CD4-positive, alpha-beta T cell (primary cell): Measurements from ENCODE around the gene LRRC46. TPM values are rescaled to one million over a fixed set of nuclear protein-coding genes. Genes with fewer than 3 reads are reported as not detected.

Source experiments
- ATAC-seq: fragments of 200-7000 bp; cut with Tn5 transposase; one replicate; pipeline ENCODE4 v1.10.0; 2022; ENCODE audit warnings: mild to moderate bottlenecking; ENCODE audit not compliant: poor library complexity
- CTCF ChIA-PET: fragments of 350-600 bp; sonication (Branson Sonifier 250); formaldehyde crosslinking; loops from one replicate; lab custom pipeline; 2021; ENCODE audit warnings: antibody characterized with exemption, inconsistent platforms; lab: Charles Lee
- POLR2A ChIA-PET: fragments of 350-600 bp; sonication (Branson Sonifier 250); formaldehyde crosslinking; loops from one replicate; lab custom pipeline; 2021; ENCODE audit warnings: antibody characterized with exemption, inconsistent platforms; lab: Charles Lee
- DNase-seq, 14 experiments: peaks; one replicate each; pipeline ENCODE4 v3.0.0-alpha.2; 2013 to 2020; ENCODE audit warnings: mixed read lengths in 2 of 14
- H3K27ac ChIP-seq, 2 donors: one replicate each; pipeline versions ENCODE4 v1.5.1 to v1.7.0; 2013; ENCODE audit warnings: low read length in 2 of 2, low read depth in 1 of 2, mild to moderate bottlenecking in 1 of 2
- H3K27me3 ChIP-seq, 2 experiments: 1 replicate in 1 of 2; 2 replicates in 1 of 2; pipeline versions ENCODE4 v1.6.1 to v1.7.0; 2013; ENCODE audit warnings: low read length in 2 of 2, control low read depth in 1 of 2, mild to moderate bottlenecking in 1 of 2, moderate library complexity in 1 of 2; ENCODE audit not compliant: insufficient read depth in 2 of 2, control insufficient read depth in 1 of 2
- H3K36me3 ChIP-seq: one replicate; pipeline ENCODE4 v1.6.1; 2013; ENCODE audit warnings: low read length, control low read depth; ENCODE audit not compliant: insufficient read depth
- H3K4me1 ChIP-seq: one replicate; pipeline ENCODE4 v1.6.1; 2013; ENCODE audit warnings: low read length, control low read depth; ENCODE audit not compliant: insufficient read depth
- H3K4me3 ChIP-seq: one replicate; pipeline ENCODE4 v1.5.1; 2013; ENCODE audit warnings: mild to moderate bottlenecking, low read length, moderate library complexity
- H3K9me3 ChIP-seq, 2 experiments: 1 replicate in 1 of 2; 2 replicates in 1 of 2; pipeline versions ENCODE4 v1.6.1 to v1.7.0; 2013; ENCODE audit warnings: low read length in 2 of 2, mild to moderate bottlenecking in 2 of 2, control low read depth in 1 of 2, moderate library complexity in 1 of 2; ENCODE audit not compliant: control insufficient read depth in 1 of 2, insufficient read depth in 1 of 2
- H3K27ac Mint-ChIP-seq: one replicate; pipeline ENCODE4 v1.8.0; 2020; ENCODE audit warnings: mixed read lengths
- H3K27me3 Mint-ChIP-seq: one replicate; pipeline ENCODE4 v1.8.0; 2021; ENCODE audit warnings: mixed read lengths
- H3K36me3 Mint-ChIP-seq: one replicate; pipeline ENCODE4 v1.8.0; 2021; ENCODE audit warnings: low read depth, mixed read lengths
- H3K4me1 Mint-ChIP-seq: one replicate; pipeline ENCODE4 v1.8.0; 2021; ENCODE audit warnings: low read depth, mixed read lengths
- H3K4me3 Mint-ChIP-seq: one replicate; pipeline ENCODE4 v1.8.0; 2020; ENCODE audit warnings: mild to moderate bottlenecking, mixed read lengths
- H3K9me3 Mint-ChIP-seq: one replicate; pipeline ENCODE4 v1.8.0; 2020; ENCODE audit warnings: mixed read lengths
- CTCF ChIP-seq: fragments of 200-600 bp; IDR thresholded peaks from one replicate; pipeline ENCODE4 v1.8.0; 2022; ENCODE audit warnings: antibody characterized with exemption, mild to moderate bottlenecking
- intact Hi-C, 2 experiments: fragments of 100-400 bp; cut with DNase I in 1 of 2; cut with micrococcal nuclease in 1 of 2; formaldehyde crosslinking; loops; one replicate each; pipeline versions ENCODE4 v1.15.1 to v1.9.0; 2023 to 2025; cut with DNase I, micrococcal nuclease
- total RNA-seq, 174 experiments: library from RNA in 2 of 174; stranded (reverse) in 2 of 174; gene quantifications; one replicate each; pipeline ENCODE4 v1.2.3 and lab custom pipeline; 2021 to 2026

Gene LRRC46
- total RNA-seq, 2 experiments from 2014 or later = 0.42 to 0.85 TPM

GRCh38 chr17:47813077-47813476, 18.4 kb upstream of the LRRC46 start:
- intact Hi-C loops = no loop called here
- no peak overlapping the region for H3K4me3 ChIP-seq
- TF ChIP-seq CTCF = no peak
- H3K4me1 Mint-ChIP-seq = no peaks in the 10 kb centered on the region
- H3K27ac Mint-ChIP-seq = no peak overlapping the region
- DNase-seq (peak in 1 of 14 experiments; percentile 12), ATAC-seq (no peak)
- POLR2A ChIA-PET = no interaction called here
- no peaks in the 10 kb centered on the region for H3K27me3 Mint-ChIP-seq
- peaks cover 89% of the 10 kb centered on the region for H3K36me3 Mint-ChIP-seq
- no peaks in the 10 kb centered on the region for H3K9me3 ChIP-seq
- no peaks in the 10 kb centered on the region for H3K27me3 ChIP-seq
- H3K27ac ChIP-seq = no peak overlapping the region
- peaks cover 5% of the 10 kb centered on the region for H3K4me1 ChIP-seq
- H3K36me3 ChIP-seq = peaks cover 93% of the 10 kb centered on the region
- CTCF ChIA-PET = no interaction called here
- H3K9me3 Mint-ChIP-seq = no peaks in the 10 kb centered on the region
- H3K4me3 Mint-ChIP-seq = no peak overlapping the region

- Mint-ChIP-seq H3K4me1 (no peaks in the 10 kb centered on the region), H3K9me3 (no peaks in the 10 kb centered on the region), H3K27me3 (no peaks in the 10 kb centered on the region), H3K4me3 (no peak overlapping the region), H3K27ac (no peak overlapping the region), H3K36me3 (peaks cover 89% of the 10 kb centered on the region)
- H3K27ac ChIP-seq = no peak overlapping the region
- H3K36me3 ChIP-seq = peaks cover 93% of the 10 kb centered on the region
- ATAC-seq (no peak), DNase-seq (peak in 1 of 14 experiments; percentile 11)
- intact Hi-C loops = no loop called here
- H3K4me1 ChIP-seq = peaks cover 5% of the 10 kb centered on the region
- TF ChIP-seq CTCF = no peak
- H3K4me3 ChIP-seq = no peak overlapping the region
- ChIA-PET POLR2A (no interaction called here), CTCF (no interaction called here)
- H3K9me3 ChIP-seq = no peaks in the 10 kb centered on the region
- no peaks in the 10 kb centered on the region for H3K27me3 ChIP-seq
Measured at GRCh38 chr17:47813512-47814031, 17.9 kb upstream of the LRRC46 start.

- no peak overlapping the region for H3K27ac Mint-ChIP-seq
- no peak overlapping the region for H3K4me3 Mint-ChIP-seq
- H3K4me1 Mint-ChIP-seq = peaks cover 2% of the 10 kb centered on the region
- Histone ChIP-seq H3K36me3 (peaks cover 86% of the 10 kb centered on the region), H3K27me3 (no peaks in the 10 kb centered on the region), H3K4me3 (no peak overlapping the region), H3K27ac (no peak overlapping the region), H3K9me3 (no peaks in the 10 kb centered on the region), H3K4me1 (peaks cover 10% of the 10 kb centered on the region)
- DNase-seq (no peak), ATAC-seq (no peak)
- ChIA-PET POLR2A (interaction anchor here (0.6 to 0.9 kb wide), 2 partner anchors 18 to 80 kb away, joined by 3 to 4 read pairs; no protein-coding TSS in a partner anchor), CTCF (no interaction called here)
- H3K36me3 Mint-ChIP-seq = peaks cover 83% of the 10 kb centered on the region
- TF ChIP-seq CTCF = no peak
- H3K27me3 Mint-ChIP-seq = no peaks in the 10 kb centered on the region
- no peaks in the 10 kb centered on the region for H3K9me3 Mint-ChIP-seq
- intact Hi-C loops = no loop called here
Measured at GRCh38 chr17:47815106-47815918, 16.2 kb upstream of the LRRC46 start.
